NCI-H2171 (cell line): ENCODE measurements around the gene ZNF841.
A peak's percentile ranks its signal among the peaks of the same experiment; 100 is the strongest.
"Not testable (repeated sequence)": the region's sequence is repeated elsewhere in the genome, so short reads cannot be mapped to it uniquely, and the experiment has no call there.

Source experiments
- DNase-seq: peaks from one replicate; lab custom pipeline; 2025; lab: John Stamatoyannopoulos, UW

Gene ZNF841

GRCh38 chr19:52066258-52066863, 29.2 kb downstream of the ZNF841 start:
- DNase-seq, result no peak

- DNase-seq, result no peak
These were observed 30.2 kb downstream of the ZNF841 start for GRCh38 chr19:52065399-52065798.

GRCh38 chr19:52056480-52056879, 39.1 kb downstream of the ZNF841 start:
- not testable (repeated sequence) for DNase-seq

GRCh38 chr19:52051736-52052135, 43.8 kb downstream of the ZNF841 start:
- not testable (repeated sequence) for DNase-seq

GRCh38 chr19:52048555-52049501, 46.7 kb downstream of the ZNF841 start, which contains the start of gene ZNF432:
Gene ZNF432 (minus strand): TSS chr19:52048838. CDS start chr19:52046868, 1,970 bp downstream.
- DNase-seq, result peak; percentile 81

- no peak for DNase-seq
These were observed 56.4 kb downstream of the ZNF841 start for GRCh38 chr19:52039169-52039568.

- DNase-seq, result no peak
These were observed 61.4 kb downstream of the ZNF841 start for GRCh38 chr19:52034051-52034728.

- no peak for DNase-seq
These were observed 66.8 kb downstream of the ZNF841 start for GRCh38 chr19:52028780-52029123.

- peak; percentile 82 for DNase-seq
These were observed 67.4 kb downstream of the ZNF841 start, which contains the start of gene ZNF614 for GRCh38 chr19:52028027-52028779. Gene ZNF614 (minus strand): TSS chr19:52028379. CDS start chr19:52025745, 2,634 bp downstream.

- DNase-seq, result not testable (repeated sequence)
These were observed 69.1 kb downstream of the ZNF841 start for GRCh38 chr19:52026255-52026990.

GRCh38 chr19:52024478-52024877, 71.1 kb downstream of the ZNF841 start:
- DNase-seq, result not testable (repeated sequence)

- DNase-seq, result no peak
These were observed 73.4 kb downstream of the ZNF841 start for GRCh38 chr19:52022193-52022592.

GRCh38 chr19:52020506-52020905, 75.1 kb downstream of the ZNF841 start:
- DNase-seq, result no peak
